GM18517 (cell line): ENCODE measurements around the gene ANKRD44.

Experiments used
- ATAC-seq: cut with Tn5 transposase; IDR thresholded peaks from one replicate; pipeline ENCODE4 v1.9.1; 2021; ENCODE audit warnings: mild to moderate bottlenecking, moderate library complexity; ENCODE audit not compliant: unreplicated experiment

The ANKRD44 gene

DNA sequence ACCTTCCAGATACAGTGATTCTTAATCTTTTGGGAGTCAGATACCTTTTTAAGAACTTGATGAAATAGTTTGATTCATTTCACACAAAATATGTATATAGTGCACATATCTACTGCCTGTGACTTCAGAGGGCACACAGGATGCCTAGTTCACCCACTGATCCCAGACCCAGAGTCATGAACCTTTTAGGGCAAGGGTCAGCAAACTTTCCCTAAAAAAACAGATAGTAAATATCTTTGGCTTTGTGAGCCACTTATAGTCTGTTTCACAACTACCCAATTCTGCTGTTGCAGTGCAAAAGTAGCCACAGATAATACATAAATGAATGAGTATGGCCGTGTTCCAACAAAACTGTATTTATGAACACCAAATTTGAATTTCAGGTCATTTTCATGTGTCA, 124.9 kb downstream of the ANKRD44 start:
- no peak for ATAC-seq

DNA sequence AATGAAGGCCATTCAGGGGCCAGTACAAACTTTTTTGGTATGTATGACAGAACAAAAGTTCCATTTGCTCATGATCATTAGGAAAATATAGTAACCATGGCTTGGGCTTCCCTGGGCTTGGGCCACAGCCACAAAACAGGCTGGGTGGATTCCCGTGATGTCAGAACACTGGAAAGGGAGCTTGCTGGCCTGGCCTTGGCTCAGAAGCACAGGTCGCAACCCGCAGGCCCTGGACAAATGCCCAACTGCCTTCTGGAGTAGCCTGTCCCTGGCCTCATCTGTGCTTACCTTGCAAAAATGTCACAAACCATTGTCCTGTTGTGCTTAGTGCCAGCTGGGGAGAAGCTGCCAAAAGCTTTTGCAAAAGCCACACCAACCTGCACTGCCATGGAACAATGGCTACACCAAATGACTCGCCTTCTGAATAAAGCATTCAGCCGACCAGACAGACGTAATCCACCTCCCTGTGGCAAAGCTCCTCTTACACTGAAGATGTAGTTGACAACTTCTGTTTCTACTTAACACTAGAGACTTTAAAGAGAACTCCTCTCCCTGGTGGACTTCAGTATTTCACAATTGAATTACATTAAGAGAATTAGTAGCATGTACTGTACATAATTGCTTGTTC, 125.5 kb downstream of the ANKRD44 start:
- ATAC-seq, result no peak

DNA sequence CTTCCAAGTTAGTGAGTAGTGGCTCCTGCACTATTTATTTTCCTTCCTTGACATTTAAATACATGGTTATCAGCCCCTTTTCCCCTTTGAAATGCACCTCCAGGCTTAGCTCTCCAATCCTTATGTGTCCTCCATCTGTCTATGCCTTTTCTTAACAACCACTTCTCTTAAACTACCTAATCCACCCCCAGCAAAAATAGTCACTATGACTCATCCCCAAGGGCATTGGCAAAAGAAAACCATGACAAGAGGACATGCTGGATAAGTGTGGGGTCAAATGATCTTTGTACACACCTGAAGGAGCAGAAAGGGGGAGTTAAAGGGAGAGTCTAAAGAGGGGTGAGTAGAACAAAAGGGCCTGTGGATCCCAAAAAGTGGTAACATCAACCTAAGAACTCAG, 127.2 kb downstream of the ANKRD44 start:
- no peak for ATAC-seq

DNA sequence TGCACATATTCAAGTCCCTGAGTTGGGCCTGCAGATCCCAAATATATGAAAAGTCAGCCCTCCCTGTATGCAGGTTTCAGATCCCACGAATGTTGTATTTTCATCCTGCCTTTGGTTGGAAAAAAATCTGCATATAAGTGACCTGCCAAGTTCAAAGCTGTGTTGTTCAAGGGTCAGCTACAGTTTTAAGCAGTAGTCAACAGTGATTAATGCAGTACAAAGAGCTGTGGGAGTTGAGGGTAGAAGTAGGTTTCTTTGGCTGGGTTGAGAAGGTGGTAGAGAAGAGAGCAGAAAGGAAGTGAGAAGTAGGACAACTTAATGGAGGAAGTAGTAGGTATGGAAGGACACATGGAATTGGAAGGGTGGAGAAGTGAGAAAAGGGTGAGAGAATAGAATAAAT, 127.9 kb downstream of the ANKRD44 start:
- ATAC-seq, result no peak

DNA sequence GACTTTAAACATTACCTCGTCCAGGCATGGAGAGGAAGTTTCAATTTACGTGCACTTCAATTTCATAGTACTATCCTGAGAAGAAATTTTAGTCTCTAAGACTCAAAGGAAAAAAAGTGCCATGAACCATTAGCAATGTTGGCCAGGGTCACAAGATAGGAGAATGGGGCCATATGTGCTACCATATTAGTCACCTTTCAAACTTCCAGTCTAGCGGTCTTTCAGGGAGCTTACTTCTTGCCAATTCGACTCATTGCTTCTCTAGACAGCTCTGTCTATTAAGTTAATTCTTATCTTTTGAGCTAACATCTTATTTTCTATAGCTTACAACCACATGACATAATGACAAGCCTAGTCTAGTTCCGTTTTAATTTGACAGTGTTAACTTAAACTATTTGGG, 129.1 kb downstream of the ANKRD44 start:
- ATAC-seq, result no peak

DNA sequence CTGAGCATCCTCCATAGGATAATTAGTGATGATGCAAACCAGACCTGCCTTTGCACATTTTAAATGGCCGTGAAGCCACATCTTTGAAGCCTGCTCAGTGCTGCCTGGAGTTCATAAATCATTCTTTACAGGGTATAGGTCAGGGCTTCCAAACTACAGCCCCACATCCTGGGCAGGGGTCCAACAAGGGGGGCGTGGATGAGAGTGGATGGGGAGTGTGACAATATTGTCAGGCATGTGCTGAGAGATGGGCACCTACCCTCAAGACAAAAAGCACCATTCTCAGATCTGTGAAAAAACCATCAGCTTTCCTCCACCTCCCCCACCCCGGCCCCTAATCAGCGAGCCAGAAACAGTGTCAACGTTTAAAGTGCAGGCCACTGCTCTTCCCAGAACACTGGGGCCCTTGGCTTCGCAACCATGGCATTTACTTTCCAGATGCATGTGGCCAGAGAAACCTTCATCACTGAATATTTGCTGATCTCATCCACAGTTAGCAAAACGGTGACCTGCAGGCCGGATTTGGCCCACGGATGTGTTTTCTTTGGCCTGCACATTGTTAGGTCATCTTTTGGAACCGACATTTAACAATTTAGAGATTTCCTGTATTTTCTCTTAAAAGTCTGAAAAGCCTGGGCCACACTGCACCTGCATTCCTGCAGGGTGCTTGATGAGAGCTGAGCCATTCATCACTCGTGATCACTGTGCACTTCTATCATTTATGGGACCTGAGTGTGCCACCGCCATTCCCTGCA, 130.7 kb downstream of the ANKRD44 start:
- no peak for ATAC-seq

DNA sequence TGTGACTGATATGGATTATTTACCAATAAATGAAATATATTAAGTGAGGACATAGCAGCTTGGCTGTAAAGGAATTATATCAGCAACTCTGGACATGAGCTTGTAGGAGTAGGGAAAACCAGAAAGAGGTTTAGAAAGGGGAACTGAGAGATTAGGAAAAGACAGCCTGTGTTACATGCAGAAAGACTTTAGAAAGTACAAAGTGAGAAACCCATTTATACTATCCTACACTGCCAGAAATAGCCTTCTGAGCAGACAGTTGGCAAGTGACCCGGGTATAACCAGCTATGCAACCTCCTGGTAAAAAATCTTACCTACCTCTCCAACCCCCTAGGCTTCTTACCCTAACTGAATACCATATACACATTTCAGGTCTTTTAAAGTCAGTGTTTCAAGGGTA, 134.1 kb downstream of the ANKRD44 start:
- no peak for ATAC-seq

GRCh38 chr2:197174539-197175094, 136.0 kb downstream of the ANKRD44 start:
- ATAC-seq, result no peak

DNA sequence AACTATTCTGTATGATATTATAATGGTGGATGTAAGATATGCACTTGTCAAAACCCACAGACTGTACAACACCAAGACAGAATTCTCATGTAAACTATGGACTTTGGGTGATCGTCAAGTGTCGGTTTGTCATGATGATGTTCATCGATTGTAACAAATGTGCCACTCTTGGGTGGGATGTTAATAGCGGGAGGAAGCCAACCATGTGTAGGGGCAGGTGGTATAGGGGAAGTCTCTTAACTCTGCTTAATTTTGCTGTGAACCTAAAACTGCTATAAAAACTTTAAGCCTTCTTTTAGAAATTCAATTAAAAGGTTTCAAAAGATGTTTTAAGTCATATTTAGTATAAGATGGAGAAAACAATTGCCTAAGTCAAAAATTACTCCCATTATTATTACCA, 139.0 kb downstream of the ANKRD44 start:
- ATAC-seq, result no peak

DNA sequence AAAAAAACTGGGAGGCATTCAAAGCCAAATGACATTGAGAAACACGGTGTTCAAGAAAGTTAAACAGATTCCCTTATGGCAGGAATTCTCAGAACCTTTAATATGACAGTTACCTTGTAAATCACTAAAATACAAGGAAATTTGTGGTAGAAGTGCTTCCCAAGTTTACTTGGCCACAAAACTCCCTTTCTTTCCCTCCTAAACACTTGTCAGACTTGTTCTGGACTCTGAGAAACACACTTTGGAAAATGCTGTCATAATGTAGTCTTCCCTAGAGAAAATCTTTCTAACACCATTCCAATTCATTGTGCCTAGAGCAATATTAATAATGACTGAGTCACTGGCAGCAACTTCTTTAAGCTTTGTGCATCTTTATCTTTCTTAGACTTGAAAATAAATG, 140.4 kb downstream of the ANKRD44 start:
- no peak for ATAC-seq

- no peak for ATAC-seq
These were observed 141.9 kb downstream of the ANKRD44 start for GRCh38 chr2:197168705-197169104.

DNA sequence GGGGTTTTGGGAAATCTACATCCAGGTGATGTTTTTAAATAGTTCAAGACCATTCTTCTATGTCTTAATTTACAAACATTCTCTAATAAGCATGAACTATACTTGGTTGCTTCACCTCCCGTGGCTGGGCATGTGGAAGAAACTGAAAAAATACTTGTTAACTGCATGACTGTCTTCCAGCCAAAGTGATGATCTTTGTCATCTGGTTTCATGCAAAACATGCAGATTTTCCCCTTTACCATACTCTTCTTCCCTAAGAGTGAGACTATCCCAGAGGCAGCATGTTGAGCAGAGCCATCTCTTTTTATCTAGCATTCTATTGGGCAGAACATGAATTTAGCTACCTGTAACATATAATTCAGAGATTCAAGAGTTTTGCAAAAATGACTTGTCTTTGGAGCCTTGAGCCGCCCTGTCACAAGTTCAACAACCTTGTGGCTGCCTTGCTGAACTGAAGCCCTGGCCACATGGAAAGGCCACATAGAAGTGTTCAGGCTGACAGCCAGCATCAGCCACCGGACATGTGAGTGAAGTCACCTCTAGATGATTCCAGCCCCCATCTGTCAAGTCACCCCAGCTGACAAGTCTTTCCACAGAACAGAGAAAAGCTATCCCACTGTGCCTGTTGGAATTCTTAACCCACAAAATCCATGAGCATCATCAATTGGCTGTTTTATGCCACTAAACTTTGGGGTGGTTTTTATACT, 142.8 kb downstream of the ANKRD44 start:
- no peak for ATAC-seq

DNA sequence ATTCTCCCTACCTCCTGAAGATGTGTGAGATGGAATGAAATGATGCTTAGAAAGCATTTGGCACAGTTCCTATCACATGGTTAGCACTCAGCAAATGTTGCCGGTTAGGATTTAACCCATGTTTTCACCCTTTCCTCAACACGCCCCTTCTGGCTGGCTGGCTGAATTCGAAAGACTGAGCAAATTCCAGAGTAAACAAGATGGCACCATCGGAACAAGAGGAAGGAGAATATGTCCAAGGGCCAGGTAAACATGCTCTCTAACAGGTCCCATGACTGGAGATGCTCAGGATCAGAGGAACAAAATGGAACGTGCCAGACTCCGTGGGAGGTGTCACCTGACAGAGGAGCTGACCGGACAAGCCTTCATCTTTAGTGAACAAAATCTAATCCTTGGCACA, 145.6 kb downstream of the ANKRD44 start:
- ATAC-seq, result no peak

GRCh38 chr2:197164141-197164754, 146.3 kb downstream of the ANKRD44 start:
- no peak for ATAC-seq

DNA sequence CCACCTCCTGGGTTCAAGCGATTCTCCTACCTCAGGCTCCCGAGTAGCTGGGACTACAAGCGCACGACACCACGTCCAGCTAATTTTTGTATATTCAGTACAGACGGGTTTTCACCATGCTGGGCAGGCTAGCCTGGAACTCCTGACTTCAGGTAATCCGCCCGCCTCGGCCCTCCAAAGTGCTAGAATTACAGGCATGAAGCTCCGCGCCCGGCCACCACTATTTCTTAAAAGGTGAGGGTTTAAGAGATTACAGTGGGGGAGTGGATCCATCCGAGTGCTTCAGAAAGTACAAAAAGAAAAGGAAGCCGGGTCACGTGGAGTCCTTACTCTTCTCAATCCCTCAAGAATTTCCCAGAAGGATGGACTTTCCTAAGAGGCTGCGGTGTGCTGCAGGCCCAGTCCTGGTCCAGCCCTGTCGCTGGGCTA, 146.9 kb downstream of the ANKRD44 start:
- ATAC-seq, result no peak

DNA sequence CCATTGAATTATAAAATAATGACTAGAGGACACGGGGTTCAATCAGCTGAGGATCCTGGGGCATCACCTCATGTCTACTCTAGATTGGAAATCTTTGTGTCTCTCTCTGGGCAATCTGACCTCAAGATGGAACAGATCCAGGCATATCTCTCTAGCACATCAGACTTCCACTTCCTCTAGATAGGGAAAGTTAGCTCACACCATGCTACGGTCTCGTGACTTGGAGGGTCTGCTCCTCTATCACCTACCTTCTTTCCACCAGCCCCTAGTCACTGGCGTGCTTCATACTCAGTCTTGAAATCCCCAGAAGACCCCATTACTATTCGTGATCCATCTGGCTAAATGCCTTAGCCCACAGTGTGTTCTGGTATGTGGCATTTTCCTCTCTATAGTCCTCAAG, 148.8 kb downstream of the ANKRD44 start:
- ATAC-seq, result no peak

- peak; percentile 54 for ATAC-seq
These were observed 150.8 kb downstream of the ANKRD44 start for GRCh38 chr2:197159661-197160211.

- no peak for ATAC-seq
These were observed 151.7 kb downstream of the ANKRD44 start for GRCh38 chr2:197158591-197159550.

DNA sequence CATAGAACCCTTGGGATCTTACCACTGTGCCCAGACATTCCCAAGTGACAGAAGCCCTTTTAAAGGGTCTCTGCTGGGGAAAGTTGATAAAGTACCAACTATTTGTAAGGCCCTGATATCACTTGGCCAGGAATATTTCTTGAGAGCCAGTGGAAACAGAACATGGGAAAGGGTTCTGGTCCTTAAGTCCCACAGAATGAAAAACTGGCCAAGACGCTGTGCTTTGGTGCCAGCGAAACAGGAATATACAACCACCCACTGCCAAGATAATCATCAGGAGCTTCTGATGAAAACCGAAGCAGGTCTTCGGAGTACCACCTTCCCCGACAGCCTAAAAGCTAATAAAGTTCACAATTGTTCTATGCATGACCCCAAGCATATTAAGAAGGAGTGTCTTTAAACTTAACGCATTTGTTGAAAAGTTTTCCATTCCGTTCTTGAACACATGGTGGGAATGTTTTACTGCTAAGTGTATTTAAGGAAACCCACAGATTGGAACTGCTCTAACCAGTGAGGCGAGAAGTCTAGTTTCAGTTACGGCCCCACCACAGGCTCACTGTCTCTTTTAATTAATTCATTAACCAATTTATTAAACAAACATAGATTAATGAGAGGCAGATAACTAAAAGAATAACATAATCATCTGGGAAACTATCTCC, 152.6 kb downstream of the ANKRD44 start:
- no peak for ATAC-seq
